ENCODE measurements around the gene LCE5A.

GRCh38 chr1:152519851-152520250, 9.2 kb downstream of the LCE5A start:
- TF ChIP-seq CTCF (IDR thresholded peaks at IDR 0.05): no peak
- no peak for TF ChIP-seq POLR2A (IDR thresholded peaks at IDR 0.05)

Data from esophagus squamous epithelium (tissue), 4 donors.